HCT116 (cell line): ENCODE data around the gene WNT1.

Source experiments
- CEBPB ChIP-seq: IDR thresholded peaks from 2 replicates; pipeline ENCODE4 v1.6.1; 2012; ENCODE audit warnings: low read depth
- EZH2phosphoT487 ChIP-seq: fragments of 200-600 bp; IDR thresholded peaks from 2 replicates; pipeline ENCODE4 v1.6.1; 2018; ENCODE audit warnings: antibody characterized with exemption, borderline replicate concordance
- FOSL1 ChIP-seq: IDR thresholded peaks from 2 replicates; pipeline ENCODE4 v1.6.1; 2012; ENCODE audit warnings: low read depth
- JUND ChIP-seq: IDR thresholded peaks from 2 replicates; pipeline ENCODE4 v1.6.1; 2012
- POLR2A ChIP-seq: IDR thresholded peaks from 2 replicates; pipeline ENCODE4 v1.7.0; 2011; ENCODE audit warnings: borderline replicate concordance; ENCODE audit not compliant: insufficient read depth, insufficient read length; ENCODE audit errors: extremely low read depth
- POLR2AphosphoS5 ChIP-seq: IDR thresholded peaks from 2 replicates; pipeline ENCODE4 v1.6.1; 2011; ENCODE audit warnings: mild to moderate bottlenecking, low read depth, low read length, moderate library complexity
- TCF7L2 ChIP-seq: IDR thresholded peaks from 2 replicates; pipeline ENCODE4 v1.7.0; 2011; ENCODE audit warnings: borderline replicate concordance, inconsistent platforms; ENCODE audit not compliant: insufficient read depth, insufficient read length; ENCODE audit errors: extremely low read depth
- ZNF274 ChIP-seq: fragments of 200-500 bp; sonication (Bioruptor generic); IDR thresholded peaks from 2 replicates; pipeline ENCODE4 v1.6.1; 2014; ENCODE audit warnings: mild to moderate bottlenecking, low read depth, low read length, inconsistent platforms
- TF ChIP-seq, protein P1 (sequence below), 3 experiments: fragments of 200-600 bp in 1 of 3; sonication (generic) in 1 of 3; IDR thresholded peaks in 2 of 3; conservative IDR thresholded peaks in 1 of 3; 2 replicates each; pipeline ENCODE4 v1.5.1; 2012 to 2017; ENCODE audit warnings: low read depth in 2 of 3, low read length in 2 of 3, antibody characterized with exemption in 1 of 3, borderline replicate concordance in 1 of 3, control low read depth in 1 of 3, mild to moderate bottlenecking in 1 of 3, mixed read lengths in 1 of 3, mixed run types in 1 of 3, moderate library complexity in 1 of 3; ENCODE audit not compliant: insufficient read depth in 1 of 3
- TF ChIP-seq, protein P2 (sequence below): IDR thresholded peaks from 2 replicates; pipeline ENCODE4 v1.6.1; 2012

DNA sequence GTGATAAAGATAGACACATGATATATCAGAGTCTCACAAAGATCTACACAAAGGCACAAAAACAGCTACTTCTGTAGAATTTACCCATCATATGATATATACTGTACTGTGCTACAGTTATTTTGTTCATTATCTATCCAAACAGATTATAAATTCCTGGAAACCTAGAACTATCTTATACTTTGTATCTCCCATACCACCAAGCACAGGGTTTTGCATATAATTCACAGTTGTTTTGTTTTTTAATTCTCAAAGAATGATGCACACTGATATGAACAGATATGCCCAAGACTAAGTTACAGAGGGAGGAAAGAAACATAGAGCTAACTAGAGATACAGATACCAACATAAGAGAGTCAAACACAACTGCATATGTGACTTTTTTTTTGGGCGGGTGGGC, 37.1 kb downstream of the WNT1 start:
- TF ChIP-seq EZH2phosphoT487 (no peak), CEBPB (no peak), POLR2AphosphoS5 (no peak), POLR2A (no peak), JUND (no peak), ZNF274 (no peak), TCF7L2 (no peak), FOSL1 (no peak)
- TF ChIP-seq, protein P1, sequence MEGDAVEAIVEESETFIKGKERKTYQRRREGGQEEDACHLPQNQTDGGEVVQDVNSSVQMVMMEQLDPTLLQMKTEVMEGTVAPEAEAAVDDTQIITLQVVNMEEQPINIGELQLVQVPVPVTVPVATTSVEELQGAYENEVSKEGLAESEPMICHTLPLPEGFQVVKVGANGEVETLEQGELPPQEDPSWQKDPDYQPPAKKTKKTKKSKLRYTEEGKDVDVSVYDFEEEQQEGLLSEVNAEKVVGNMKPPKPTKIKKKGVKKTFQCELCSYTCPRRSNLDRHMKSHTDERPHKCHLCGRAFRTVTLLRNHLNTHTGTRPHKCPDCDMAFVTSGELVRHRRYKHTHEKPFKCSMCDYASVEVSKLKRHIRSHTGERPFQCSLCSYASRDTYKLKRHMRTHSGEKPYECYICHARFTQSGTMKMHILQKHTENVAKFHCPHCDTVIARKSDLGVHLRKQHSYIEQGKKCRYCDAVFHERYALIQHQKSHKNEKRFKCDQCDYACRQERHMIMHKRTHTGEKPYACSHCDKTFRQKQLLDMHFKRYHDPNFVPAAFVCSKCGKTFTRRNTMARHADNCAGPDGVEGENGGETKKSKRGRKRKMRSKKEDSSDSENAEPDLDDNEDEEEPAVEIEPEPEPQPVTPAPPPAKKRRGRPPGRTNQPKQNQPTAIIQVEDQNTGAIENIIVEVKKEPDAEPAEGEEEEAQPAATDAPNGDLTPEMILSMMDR (IDR thresholded peaks at IDR 0.05 in 2 of 3, conservative IDR thresholded peaks at IDR 0.05 in 1 of 3; ENCODE audit: borderline replicate concordance in 1 of 3, insufficient read depth in 1 of 3, low read depth in 2 of 3, low read length in 2 of 3): no peak
- TF ChIP-seq, protein P2, sequence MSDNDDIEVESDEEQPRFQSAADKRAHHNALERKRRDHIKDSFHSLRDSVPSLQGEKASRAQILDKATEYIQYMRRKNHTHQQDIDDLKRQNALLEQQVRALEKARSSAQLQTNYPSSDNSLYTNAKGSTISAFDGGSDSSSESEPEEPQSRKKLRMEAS: no peak
